ENCODE measurements around the gene BMF.

The BMF gene

GRCh38 chr15:40065166-40065565 is 43.5 kb downstream of the BMF start:
- no peak for DNase-seq (ENCODE audit: low spot score)

GRCh38 chr15:40064231-40064894 is 44.3 kb downstream of the BMF start:
- DNase-seq (ENCODE audit: low spot score): no peak

- DNase-seq (ENCODE audit: low spot score): peak; percentile 73
These were observed 45.1 kb downstream of the BMF start for GRCh38 chr15:40063563-40064011.

- DNase-seq (ENCODE audit: low spot score): no peak
These were observed 45.7 kb downstream of the BMF start for GRCh38 chr15:40062816-40063562.

- DNase-seq (ENCODE audit: low spot score): no peak
These were observed 47.3 kb downstream of the BMF start for GRCh38 chr15:40061212-40061901.

GRCh38 chr15:40060236-40060961 is 48.3 kb downstream of the BMF start:
- DNase-seq (ENCODE audit: low spot score): no peak

- DNase-seq (ENCODE audit: low spot score): no peak
These were observed 48.9 kb downstream of the BMF start for GRCh38 chr15:40059821-40060220.

- no peak for DNase-seq (ENCODE audit: low spot score)
These were observed 50.1 kb downstream of the BMF start for GRCh38 chr15:40058476-40059140.

GRCh38 chr15:40055576-40056293 is 52.9 kb downstream of the BMF start:
- DNase-seq (ENCODE audit: low spot score): no peak

- no peak for DNase-seq (ENCODE audit: low spot score)
These were observed 53.7 kb downstream of the BMF start for GRCh38 chr15:40054855-40055575.

GRCh38 chr15:40054605-40054854 is 54.1 kb downstream of the BMF start:
- no peak for DNase-seq (ENCODE audit: low spot score)

- no peak for DNase-seq (ENCODE audit: low spot score)
These were observed 54.7 kb downstream of the BMF start for GRCh38 chr15:40053831-40054604.

- no peak for DNase-seq (ENCODE audit: low spot score)
These were observed 55.4 kb downstream of the BMF start for GRCh38 chr15:40053079-40053830.

- no peak for DNase-seq (ENCODE audit: low spot score)
These were observed 56.1 kb downstream of the BMF start for GRCh38 chr15:40052604-40053003.

GRCh38 chr15:40051616-40052415 is 56.9 kb downstream of the BMF start:
- no peak for DNase-seq (ENCODE audit: low spot score)

- DNase-seq (ENCODE audit: low spot score): no peak
These were observed 57.8 kb downstream of the BMF start for GRCh38 chr15:40050788-40051470.

GRCh38 chr15:40048926-40049475 is 59.7 kb downstream of the BMF start:
- DNase-seq (ENCODE audit: low spot score): no peak
